HG03103 (cell line): ENCODE data around the gene WDR83.
"Not testable (repeated sequence)": the region's sequence is repeated elsewhere in the genome, so short reads cannot be mapped to it uniquely, and the experiment has no call there.

Experiments used
- ATAC-seq: cut with Tn5 transposase; IDR thresholded peaks from one replicate; pipeline ENCODE4 v1.9.1; 2021; ENCODE audit warnings: low read depth; ENCODE audit not compliant: unreplicated experiment

Gene WDR83

GRCh38 chr19:12681074-12681987 is 14.7 kb downstream of the WDR83 start, which contains the start of gene DHPS:
TSS of gene DHPS (minus strand) at chr19:12681880. CDS start at chr19:12681766, 114 bp downstream.
- no peak for ATAC-seq

- no peak for ATAC-seq
Measured at GRCh38 chr19:12685831-12686230, 19.2 kb downstream of the WDR83 start.

- no peak for ATAC-seq
Measured at GRCh38 chr19:12687496-12688196, 21.0 kb downstream of the WDR83 start, which contains the start of gene GNG14. TSS of gene GNG14 (plus strand) at chr19:12687998. CDS start at chr19:12688049, 51 bp downstream.

- no peak for ATAC-seq
Measured at GRCh38 chr19:12689012-12689411, 22.4 kb downstream of the WDR83 start.

GRCh38 chr19:12689581-12690216 is 23.1 kb downstream of the WDR83 start:
- ATAC-seq: no peak

GRCh38 chr19:12692960-12693359 is 26.4 kb downstream of the WDR83 start:
- ATAC-seq: no peak

GRCh38 chr19:12694641-12695040 is 28.0 kb downstream of the WDR83 start:
- no peak for ATAC-seq

GRCh38 chr19:12695096-12695495 is 28.5 kb downstream of the WDR83 start:
- no peak for ATAC-seq

- ATAC-seq: no peak
Measured at GRCh38 chr19:12695514-12695913, 28.9 kb downstream of the WDR83 start.

- ATAC-seq: no peak
Measured at GRCh38 chr19:12695997-12696365, 29.4 kb downstream of the WDR83 start.

- ATAC-seq: no peak
Measured at GRCh38 chr19:12696366-12697335, 30.0 kb downstream of the WDR83 start, which contains the start of gene FBXW9. TSS of gene FBXW9 (minus strand) at chr19:12696631. CDS start at chr19:12696581, 50 bp downstream.

GRCh38 chr19:12697425-12697824 is 30.8 kb downstream of the WDR83 start:
- ATAC-seq: not testable (repeated sequence)

- ATAC-seq: no peak
Measured at GRCh38 chr19:12698138-12698537, 31.5 kb downstream of the WDR83 start.

- ATAC-seq: no peak
Measured at GRCh38 chr19:12701596-12702282, 35.1 kb downstream of the WDR83 start.

- ATAC-seq: no peak
Measured at GRCh38 chr19:12703046-12703445, 36.4 kb downstream of the WDR83 start.

GRCh38 chr19:12705169-12705568 is 38.6 kb downstream of the WDR83 start:
- no peak for ATAC-seq

GRCh38 chr19:12705654-12706331 is 39.2 kb downstream of the WDR83 start:
- ATAC-seq: no peak

- ATAC-seq: no peak
Measured at GRCh38 chr19:12706332-12706718, 39.7 kb downstream of the WDR83 start.

GRCh38 chr19:12708641-12709040 is 42.0 kb downstream of the WDR83 start:
- ATAC-seq: no peak
